DND-41 (cell line): Measurements from ENCODE around the gene BMERB1.

Experiments
- EZH2 ChIP-seq: IDR thresholded peaks from 3 replicates; pipeline ENCODE4 v1.6.1; 2012; ENCODE audit warnings: borderline replicate concordance, low read depth, mild to moderate bottlenecking, moderate library complexity, low read length, inconsistent platforms; ENCODE audit not compliant: severe bottlenecking
- TF ChIP-seq, protein P1 (sequence below): IDR thresholded peaks from 2 replicates; pipeline ENCODE4 v1.5.1; 2012; ENCODE audit warnings: borderline replicate concordance, low read length, moderate library complexity, mild to moderate bottlenecking; ENCODE audit not compliant: poor library complexity, severe bottlenecking; ENCODE audit errors: extremely low read depth

DNA sequence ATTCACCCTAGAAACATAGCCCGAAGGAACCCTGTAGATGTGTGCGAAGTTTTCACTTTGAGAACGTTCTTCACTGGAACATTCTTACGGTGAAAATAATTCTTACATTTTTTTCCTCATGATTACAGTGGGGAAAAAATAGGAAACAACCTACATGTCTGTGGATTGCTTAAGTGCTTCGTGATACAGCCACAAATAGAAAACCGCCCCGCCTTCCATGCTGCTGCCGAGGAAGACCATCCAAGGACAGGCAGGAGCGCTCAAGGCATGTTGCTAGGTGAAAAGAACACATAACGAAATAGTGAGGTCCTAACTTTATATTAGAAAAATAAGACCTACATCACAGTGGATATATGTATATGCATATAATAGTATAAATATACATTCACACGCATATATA, 78.8 kb downstream of the BMERB1 start:
- TF ChIP-seq, protein P1, sequence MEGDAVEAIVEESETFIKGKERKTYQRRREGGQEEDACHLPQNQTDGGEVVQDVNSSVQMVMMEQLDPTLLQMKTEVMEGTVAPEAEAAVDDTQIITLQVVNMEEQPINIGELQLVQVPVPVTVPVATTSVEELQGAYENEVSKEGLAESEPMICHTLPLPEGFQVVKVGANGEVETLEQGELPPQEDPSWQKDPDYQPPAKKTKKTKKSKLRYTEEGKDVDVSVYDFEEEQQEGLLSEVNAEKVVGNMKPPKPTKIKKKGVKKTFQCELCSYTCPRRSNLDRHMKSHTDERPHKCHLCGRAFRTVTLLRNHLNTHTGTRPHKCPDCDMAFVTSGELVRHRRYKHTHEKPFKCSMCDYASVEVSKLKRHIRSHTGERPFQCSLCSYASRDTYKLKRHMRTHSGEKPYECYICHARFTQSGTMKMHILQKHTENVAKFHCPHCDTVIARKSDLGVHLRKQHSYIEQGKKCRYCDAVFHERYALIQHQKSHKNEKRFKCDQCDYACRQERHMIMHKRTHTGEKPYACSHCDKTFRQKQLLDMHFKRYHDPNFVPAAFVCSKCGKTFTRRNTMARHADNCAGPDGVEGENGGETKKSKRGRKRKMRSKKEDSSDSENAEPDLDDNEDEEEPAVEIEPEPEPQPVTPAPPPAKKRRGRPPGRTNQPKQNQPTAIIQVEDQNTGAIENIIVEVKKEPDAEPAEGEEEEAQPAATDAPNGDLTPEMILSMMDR, result no peak
- no peak for TF ChIP-seq EZH2
